Kidney capillary endothelial cell (primary cell): ENCODE measurements around the gene TCAP.

ENCODE experiments used
- DNase-seq: peaks from one replicate; pipeline ENCODE4 v3.0.0-alpha.2; 2018; ENCODE audit warnings: low spot score

Gene TCAP

DNA sequence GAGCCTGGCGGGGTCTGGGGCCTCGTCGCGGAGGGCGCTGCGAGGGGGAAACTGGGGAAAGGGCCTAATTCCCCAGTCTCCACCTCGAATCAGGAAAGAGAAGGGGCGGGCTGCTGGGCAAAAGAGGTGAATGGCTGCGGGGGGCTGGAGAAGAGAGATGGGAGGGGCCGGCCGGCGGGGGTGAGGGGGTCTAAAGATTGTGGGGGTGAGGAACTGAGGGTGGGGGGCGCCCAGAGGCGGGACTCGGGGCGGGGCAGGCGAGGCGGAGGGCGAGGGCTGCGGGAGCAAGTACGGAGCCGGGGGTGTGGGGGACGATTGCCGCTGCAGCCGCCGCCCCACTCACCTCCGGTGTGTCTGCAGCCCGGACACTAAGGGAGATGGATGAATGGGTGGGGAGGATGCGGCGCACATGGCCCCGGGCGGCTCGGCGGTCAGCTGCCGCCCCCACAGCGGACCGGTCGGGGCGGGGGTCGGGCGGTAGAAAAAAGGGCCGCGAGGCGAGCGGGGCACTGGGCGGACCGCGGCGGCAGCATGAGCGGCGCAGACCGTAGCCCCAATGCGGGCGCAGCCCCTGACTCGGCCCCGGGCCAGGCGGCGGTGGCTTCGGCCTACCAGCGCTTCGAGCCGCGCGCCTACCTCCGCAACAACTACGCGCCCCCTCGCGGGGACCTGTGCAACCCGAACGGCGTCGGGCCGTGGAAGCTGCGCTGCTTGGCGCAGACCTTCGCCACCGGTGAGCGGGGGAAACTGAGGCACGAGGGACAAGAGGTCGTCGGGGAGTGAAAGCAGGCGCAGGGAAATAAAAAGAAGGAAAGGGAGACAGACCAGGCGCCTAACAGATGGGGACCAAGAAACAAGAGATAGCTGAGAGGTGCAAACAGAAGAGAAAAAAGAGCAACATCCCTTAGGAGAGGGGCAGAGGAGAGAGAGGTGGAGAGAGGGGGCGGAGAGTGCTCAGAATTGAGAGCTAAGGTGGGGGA is 3.1 kb downstream of the TCAP start, which contains the start of gene PNMT:
Gene PNMT, plus strand, starts transcription at position 509 of the 980 bp plus-strand sequence. Its CDS starts 23 bp downstream, at position 532.
- DNase-seq: peak; percentile 33

DNA sequence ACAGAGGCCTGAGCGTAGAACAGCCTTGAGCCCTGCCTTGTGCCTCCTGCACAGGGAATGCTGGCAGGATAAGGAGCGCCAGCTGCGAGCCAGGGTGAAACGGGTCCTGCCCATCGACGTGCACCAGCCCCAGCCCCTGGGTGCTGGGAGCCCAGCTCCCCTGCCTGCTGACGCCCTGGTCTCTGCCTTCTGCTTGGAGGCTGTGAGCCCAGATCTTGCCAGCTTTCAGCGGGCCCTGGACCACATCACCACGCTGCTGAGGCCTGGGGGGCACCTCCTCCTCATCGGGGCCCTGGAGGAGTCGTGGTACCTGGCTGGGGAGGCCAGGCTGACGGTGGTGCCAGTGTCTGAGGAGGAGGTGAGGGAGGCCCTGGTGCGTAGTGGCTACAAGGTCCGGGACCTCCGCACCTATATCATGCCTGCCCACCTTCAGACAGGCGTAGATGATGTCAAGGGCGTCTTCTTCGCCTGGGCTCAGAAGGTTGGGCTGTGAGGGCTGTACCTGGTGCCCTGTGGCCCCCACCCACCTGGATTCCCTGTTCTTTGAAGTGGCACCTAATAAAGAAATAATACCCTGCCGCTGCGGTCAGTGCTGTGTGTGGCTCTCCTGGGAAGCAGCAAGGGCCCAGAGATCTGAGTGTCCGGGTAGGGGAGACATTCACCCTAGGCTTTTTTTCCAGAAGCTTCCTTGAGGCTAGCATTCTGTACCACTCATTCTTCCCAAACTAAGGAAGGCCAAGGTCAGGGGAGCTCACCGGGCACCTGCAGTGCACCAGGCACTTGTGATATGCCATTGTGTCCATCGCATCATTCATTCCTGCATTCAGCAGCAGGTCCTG is 5.0 kb downstream of the TCAP start:
- no peak for DNase-seq

DNA sequence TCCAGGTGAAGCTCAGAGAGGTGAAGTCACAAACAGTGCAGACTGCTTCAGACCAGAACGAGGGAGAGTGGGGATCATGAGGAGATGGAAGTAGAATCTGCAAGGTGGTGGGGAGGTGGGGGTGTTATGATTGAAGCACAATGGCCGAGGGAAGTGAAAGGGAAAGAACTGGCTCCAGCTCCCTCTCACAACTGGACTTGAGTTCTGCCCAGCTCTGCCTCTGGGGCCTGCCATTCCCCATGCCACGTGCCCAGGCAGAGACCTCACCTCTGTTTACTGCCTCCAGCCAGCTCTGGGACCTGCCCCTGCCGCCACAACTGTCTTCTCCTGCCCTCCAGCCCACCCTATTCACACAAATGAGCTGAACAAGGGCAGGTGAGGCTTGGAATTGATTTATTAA is 5.6 kb downstream of the TCAP start:
- DNase-seq: no peak

DNA sequence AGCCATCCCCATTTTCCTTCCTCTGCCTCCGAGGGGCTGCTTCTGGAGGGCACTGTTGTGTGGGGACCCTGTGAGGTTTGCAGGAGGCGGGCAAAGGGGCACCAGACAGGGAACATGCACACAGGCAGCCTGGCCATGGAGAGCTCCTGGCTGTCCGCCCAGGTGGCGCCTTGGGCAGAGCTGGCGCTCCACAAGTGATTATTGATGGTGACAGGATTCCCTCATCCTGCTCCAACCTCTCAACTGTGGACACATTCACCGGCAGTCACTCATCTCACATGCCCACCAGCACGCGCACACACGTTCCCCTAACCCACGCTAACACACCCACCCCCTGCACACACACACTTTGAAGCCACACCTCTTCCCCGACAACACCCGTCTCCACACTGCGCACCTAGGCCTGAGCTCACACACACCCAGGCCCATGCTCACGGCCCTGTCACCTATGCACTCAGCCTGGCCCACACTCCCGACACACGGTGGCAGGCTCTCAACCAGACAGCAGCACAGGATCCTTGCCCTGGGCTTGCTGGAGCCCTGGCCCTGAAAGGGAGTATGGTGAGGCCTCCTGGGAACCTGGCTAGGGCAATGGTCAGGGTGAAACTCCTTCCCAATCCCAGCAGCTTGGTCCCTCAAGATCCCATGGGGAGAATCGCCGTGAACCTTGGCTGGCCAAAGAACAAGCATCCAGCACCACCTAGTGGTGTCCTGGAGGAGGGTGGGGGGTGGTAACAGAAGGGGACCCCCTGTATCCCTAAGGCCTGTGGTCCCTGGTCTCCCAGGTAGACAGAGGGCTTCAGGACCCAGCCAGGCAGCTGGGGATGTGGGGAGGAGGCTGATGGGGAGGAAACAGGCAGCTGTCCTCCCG is 6.7 kb downstream of the TCAP start:
- DNase-seq: no peak

DNA sequence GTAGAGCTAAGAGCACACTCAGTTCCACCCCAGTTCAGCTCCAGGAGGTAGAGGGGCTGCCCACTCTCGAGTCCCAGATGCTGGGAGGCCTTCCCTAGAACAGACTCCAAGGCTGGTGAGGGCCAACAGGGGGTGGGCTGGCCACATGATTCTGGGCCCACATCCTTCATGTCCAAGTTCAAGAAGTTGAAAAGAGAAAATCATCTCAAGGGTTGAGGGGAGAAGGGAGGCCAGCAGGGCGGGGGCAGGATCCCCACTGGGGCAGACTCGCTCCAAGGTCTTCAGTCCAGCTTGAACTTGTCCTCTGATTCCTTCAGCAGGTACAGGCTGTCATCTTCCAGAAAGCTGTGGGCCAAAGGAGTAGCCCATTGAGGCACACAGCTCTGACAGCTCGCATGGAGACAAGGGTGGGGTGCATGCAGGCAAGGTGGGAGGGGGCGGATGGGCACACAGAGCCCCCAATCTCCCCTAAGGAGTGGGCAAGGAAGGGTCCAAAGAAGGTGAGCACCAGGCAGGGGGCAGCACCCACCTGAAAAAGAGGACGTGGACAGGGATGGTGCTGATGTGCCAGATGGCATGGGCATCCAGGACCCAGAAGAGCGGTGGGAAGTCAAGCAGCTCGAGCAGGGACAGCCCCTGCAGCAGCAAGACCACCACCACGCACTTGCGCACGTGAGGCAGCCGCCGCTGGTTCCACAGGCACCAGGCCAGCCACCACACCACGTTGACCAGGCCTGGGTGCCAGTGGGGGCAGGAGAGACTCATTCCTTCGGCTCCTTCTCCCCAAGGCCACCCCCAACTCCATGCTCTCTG is 7.6 kb downstream of the TCAP start:
- DNase-seq: no peak

DNA sequence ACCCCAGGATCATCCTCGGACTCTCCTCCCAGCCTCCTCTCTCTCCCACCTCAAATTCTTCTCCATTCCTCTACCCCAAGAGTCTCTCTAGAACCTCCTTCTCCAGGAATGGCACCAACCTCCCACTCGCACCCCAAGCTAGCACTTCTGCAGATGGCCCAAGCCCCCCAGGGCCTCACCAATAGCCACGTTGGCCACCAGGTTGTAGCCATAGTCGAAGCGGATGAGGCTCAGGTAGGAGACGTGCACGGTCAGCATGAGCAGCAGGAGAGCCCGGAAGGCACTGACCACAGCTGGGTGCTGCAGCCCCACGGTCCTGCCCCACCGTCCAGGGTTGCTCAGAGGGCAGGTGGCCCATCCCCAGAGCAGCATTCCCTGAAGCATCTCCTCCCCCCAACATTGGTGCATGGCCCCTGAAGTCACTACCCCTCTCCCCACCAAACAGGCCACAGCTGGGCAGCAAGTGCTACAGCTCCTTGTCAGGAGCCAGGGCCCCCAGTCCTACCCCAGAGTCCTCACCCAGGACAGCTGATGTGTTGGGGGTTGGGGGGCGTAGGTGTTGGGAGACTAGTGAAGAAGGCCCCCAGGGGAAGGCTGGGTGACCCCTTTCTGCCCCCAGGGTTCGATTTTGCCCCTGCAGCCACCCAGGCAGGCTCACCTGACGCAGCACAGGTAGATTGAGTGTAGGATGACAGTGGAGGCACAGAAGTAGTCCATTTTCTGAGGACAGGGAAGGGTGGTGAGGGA is 8.4 kb downstream of the TCAP start:
- DNase-seq: no peak

DNA sequence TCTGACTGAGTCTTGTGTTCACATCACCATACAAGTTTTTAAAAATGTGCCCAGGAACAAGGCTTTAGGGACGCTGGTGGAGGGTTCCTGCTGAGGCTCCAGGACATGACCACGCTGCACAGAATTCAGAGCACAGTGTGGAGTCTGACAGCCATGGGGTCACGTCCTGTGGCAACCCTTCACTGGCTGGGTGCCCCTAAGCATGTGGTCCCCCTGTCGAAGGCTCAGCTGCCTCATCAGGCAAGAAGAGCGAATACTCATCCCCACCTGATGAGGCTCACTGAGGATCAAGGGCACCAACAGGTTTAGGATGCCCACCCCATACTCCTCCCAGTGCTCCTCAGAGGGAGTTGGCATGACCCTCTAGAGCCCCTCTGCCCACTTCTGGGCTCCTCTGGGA is 9.0 kb downstream of the TCAP start:
- DNase-seq: no peak

DNA sequence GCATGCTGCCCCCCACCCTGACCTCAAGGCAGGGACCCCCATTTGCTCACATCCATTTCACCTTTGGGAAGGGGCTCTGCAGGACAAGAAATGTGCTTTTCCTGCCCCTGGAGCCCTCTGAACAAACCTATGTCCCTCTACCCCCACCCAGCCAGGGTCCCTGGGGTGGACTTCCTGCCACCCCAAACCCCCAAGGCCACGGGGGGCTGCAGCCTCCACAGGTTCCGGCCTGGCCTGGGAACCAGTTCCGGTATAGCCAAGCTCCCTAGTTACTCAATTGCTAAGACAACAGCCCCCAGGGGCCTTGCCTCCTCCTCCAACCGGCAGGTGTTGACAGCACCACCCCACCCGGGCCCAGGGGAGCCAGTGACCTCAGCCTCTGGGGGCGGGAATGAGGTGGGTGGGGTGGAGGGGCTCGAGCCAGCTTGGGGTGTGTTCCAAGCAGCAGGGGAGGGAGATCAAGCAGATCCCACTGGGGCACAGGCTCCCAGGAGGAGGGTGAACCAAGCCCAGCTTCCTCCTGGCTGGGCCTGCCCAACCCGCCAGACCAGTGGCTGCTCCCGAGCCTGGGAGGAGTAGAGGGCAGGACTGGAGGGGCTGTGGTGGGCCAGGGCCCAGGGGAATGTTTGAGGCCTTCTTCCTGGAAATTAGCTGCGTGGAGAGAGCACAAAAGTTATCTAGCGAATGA is 9.7 kb downstream of the TCAP start:
- no peak for DNase-seq

DNA sequence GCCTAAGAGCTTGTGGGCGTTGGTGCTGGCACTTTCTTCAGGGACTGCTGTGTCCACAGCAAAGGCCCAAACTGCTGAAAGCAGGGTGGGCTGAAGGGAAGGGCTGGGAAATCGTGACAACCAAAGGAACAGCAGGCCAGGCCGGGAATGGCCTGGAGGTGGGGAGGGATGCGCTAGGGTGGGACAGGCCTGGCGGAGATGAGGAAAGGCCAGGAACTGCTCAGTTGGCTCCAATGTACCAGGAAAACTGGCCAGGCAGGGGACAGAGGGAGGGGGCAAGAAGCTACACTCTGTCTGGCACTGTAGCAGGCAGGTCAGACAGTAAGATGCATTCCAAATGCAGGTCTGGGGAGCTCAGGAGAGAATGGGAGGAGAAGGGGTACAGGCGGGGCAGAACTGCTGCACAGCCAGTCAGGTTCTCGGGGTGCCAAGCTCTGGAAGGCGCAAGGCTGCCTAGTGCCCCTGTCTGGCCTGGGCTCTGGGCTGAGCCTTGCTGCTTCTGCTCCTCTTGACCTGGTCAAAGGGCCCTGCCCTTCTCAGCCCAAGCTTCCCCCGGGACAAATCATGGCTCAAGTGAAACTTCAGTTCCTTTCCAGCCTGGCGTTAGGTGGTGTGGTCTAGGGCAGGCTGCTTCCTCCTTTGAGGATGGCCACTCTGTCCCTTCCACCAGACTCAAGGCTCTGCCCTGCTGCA is 10.4 kb downstream of the TCAP start:
- no peak for DNase-seq

DNA sequence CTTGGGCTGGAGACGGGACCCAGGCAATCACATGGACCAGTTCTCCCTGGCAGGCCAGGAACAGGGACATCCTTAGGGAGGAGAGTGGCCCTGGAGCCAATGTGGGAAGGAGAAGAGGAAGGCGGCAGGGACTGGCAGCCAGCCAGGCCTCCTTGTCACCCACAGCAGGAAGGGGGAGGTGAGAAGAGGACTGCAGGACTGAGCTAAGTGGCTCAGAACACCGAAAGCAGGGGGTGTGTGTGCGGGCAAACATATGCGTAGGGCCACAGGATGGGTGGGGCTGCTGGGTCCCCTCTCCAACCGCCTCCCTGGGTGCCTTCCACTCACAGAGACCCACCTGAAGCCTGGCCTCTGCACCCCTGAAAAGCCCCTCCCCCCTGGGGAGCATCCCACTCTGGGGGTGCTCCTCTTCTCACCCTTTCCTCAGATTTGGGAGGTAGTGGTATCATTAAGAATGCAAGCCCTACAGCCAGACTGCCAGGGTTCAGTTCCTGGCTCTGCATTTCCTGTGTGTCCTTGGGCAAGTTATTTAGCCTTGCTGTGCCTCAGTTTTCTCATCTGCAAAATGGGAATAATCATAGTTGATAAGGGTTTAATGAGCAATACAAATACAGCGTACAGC is 11.2 kb downstream of the TCAP start:
- no peak for DNase-seq

DNA sequence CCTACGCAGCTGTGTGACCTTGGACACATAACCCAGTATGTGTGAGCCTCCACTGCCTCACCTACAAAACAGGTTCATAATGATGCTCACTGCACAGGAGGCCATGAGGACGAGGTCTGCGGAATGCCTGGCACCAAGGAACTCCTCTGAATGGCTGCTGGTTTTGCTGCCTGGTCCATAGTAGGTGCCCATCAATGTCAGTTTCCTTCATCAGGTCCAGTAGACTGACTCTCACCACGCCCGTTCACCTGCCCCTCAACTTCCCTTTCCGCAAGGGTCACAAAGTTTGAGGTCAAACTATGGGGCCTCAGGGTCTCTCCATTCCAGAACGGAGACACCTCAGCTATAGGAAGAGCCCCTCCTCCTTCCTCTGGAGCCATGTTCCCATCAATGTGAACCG is 11.9 kb downstream of the TCAP start:
- DNase-seq: no peak

DNA sequence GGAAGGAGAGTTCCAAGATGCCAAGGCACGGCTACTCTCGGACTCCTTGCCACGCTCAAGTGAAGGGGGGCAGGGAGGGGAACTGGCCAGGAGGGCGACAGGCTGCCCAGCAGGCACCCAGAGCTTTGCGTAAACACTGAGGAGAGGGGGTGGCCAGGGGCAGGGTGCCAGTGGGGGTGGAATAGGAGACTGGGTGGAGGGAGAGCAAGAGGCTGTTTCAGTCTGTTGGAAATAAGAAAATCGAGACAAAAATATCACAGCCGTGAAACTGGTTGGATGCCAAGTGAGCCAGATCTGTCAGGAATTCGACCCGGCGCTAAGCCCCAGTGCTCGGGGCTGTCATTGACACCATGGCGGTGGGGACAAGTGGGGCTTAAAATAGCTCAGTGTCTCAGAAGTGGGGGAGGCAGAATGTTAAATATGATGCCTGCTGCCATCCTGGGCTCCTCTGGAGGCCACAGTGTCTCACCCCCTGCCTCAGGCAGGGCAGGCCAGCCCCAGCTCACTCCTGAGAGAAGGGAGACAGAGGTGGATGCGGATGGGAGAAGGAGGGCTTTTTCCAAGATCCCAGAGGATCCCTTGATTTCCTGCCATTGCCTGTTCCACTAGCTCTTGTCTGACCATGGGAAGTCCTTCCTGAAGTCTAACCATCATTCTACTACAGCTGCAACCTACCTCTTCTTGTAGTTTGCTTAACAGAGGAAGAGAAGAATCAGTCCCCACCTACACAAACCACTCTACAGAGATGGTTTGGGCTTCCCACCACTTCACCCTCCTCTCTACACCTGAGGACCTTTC is 12.6 kb downstream of the TCAP start:
- no peak for DNase-seq

DNA sequence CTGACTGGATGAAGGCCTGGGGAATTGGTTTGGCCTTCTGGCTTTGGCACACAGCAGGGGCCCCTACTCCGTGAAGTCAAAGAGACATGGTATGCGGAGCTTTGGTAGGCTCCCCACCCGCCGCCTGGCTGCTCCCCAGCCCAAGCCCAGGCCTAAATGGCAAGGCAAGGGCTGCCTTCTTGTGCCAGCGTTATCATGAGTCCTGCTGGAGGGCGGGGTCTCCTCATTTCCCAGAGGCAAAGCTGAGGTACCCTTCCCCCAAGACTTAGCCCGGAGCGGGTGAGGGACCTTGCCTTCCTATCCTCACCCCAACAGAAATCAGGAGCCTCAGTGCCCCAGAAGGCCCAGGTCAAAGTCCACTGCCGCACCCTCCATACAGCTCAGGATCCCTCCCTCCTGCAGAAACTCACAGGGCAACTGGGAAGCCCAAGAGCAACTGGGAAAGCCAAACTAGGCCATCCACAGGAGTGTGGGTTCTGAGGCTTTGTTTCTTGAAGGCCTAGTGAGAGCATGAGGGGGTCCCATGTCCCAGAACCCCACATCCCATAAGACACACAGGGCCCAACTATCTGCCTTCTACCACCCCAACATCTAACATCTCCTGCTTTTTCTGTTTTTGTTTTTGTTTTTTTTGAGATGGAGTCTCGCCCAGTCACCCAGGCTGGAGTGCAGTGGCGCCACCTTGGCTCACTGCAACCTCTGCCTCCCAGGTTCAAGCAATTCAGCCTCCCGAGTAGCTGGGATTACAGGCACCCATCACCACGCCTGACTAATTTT is 13.4 kb downstream of the TCAP start:
- DNase-seq: no peak

DNA sequence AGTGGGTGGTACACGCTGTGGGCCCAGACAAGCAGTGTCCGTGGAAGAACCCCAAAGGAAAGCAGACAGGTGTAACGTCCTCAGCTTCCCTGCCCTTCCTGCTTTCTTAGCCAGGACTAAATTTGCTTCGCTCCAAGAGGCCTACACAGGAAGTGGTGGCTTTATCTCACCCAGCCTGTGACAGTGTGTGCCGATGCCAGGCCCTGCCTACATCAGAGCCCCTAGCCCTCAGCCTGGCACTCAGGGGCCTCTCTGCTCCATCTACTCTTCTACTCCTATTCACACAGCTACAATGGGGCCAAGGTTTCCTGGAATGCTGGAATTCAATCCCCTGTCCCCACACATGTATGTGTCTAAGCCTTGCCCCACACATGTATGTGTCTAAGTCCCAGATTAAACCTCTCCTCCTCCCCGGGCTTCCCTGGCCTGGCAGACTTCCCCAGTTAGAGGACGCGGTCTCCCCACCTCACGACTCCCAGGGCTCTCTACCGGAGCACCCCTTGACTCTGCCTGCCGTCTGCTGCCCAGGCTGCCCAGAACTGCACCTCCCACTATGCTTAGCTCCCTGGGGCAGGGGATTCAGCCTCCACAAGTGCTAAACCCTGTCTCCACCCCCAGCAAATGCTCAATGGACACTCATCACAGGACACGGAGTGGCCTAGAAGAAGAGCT is 14.5 kb downstream of the TCAP start:
- DNase-seq: no peak

DNA sequence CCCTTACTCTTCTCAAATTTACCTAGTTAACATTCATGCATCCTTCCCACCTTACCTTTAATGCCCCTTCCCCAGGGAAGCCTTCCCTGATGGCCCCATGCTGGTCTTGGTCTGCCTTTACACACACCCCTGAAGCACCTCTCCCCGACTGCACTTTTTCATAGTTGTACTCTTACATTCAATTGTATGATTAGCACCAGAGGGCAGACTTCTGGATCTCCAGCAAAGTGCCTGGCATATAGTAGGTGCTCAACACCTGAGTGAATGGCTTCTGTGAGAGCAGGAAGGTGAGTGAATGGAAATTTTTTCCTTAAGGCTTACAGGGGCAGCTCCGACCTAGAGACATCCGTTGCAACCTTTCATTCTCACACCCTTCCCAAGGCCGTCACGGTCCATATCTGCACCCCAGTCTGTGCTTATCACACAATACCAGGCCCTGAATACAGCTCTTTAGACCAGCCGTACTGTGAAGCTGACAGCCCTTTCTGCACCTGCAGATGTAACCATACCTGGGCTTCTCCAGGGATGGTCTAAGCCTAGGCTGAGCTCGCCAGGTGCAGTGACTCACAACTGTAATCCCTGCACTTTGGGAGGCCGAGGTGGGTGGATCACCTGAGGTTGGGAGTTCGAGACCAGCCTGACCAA is 18.3 kb downstream of the TCAP start:
- DNase-seq: no peak
